Activated T-helper 2 cell treated with anti-CD3 and anti-CD28 coated beads, Interferon-gamma antibody, Interleukin-2, Interleukin-4, amounts not matched to agents 10 μg/mL and 5 μg/mL and 100 μg/mL, durations not matched to agents 14 hours and 24 hours and 36 hours (primary cell): ENCODE results near the gene POLR2F. TPM values are rescaled to one million over a fixed set of nuclear protein-coding genes. Genes with fewer than 3 reads are reported as not detected.

Experiments
- DNase-seq: peaks from one replicate; pipeline ENCODE4 v3.0.0; 2021; ENCODE audit warnings: low spot score
- H3K27ac Mint-ChIP-seq: one replicate; pipeline ENCODE4 v1.8.0; 2021; ENCODE audit warnings: mixed read lengths
- H3K27me3 Mint-ChIP-seq: one replicate; pipeline ENCODE4 v1.8.0; 2021; ENCODE audit warnings: low read depth, mixed read lengths
- H3K36me3 Mint-ChIP-seq: one replicate; pipeline ENCODE4 v1.8.0; 2021; ENCODE audit warnings: low read depth, mixed read lengths
- H3K4me1 Mint-ChIP-seq: one replicate; pipeline ENCODE4 v1.8.0; 2021; ENCODE audit warnings: low read depth, mixed read lengths
- H3K4me3 Mint-ChIP-seq: one replicate; pipeline ENCODE4 v1.8.0; 2021; ENCODE audit warnings: low read depth, mild to moderate bottlenecking, moderate library complexity, mixed read lengths
- H3K9me3 Mint-ChIP-seq: one replicate; pipeline ENCODE4 v1.8.0; 2021; ENCODE audit warnings: mixed read lengths
- intact Hi-C: fragments of 100-400 bp; cut with micrococcal nuclease; formaldehyde crosslinking; loops from one replicate; pipeline ENCODE4 v1.15.1; 2023
- total RNA-seq: library from RNA; stranded (reverse); gene quantifications from 2 replicates; pipeline ENCODE4 v1.2.3, GENCODE V29; 2022

Gene POLR2F
- total RNA-seq, 1 donor from 2014 or later, result 92.6 TPM

GRCh38 chr22:37995460-37995859 lies 42.0 kb downstream of the POLR2F start:
- H3K4me1 Mint-ChIP-seq, result no peaks in the 10 kb centered on the region
- no peaks in the 10 kb centered on the region for H3K9me3 Mint-ChIP-seq
- no peaks in the 10 kb centered on the region for H3K36me3 Mint-ChIP-seq
- H3K4me3 Mint-ChIP-seq, result no peak overlapping the region
- H3K27ac Mint-ChIP-seq, result no peak overlapping the region
- H3K27me3 Mint-ChIP-seq, result no peaks in the 10 kb centered on the region
- no peak for DNase-seq
- intact Hi-C loops, result no loop called here

- H3K36me3 Mint-ChIP-seq, result no peaks in the 10 kb centered on the region
- H3K4me3 Mint-ChIP-seq, result no peak overlapping the region
- DNase-seq, result no peak
- H3K4me1 Mint-ChIP-seq, result no peaks in the 10 kb centered on the region
- H3K27ac Mint-ChIP-seq, result no peak overlapping the region
- no peaks in the 10 kb centered on the region for H3K9me3 Mint-ChIP-seq
- no peaks in the 10 kb centered on the region for H3K27me3 Mint-ChIP-seq
- intact Hi-C loops, result no loop called here
Measured at GRCh38 chr22:37996079-37996478, 42.6 kb downstream of the POLR2F start.

DNA sequence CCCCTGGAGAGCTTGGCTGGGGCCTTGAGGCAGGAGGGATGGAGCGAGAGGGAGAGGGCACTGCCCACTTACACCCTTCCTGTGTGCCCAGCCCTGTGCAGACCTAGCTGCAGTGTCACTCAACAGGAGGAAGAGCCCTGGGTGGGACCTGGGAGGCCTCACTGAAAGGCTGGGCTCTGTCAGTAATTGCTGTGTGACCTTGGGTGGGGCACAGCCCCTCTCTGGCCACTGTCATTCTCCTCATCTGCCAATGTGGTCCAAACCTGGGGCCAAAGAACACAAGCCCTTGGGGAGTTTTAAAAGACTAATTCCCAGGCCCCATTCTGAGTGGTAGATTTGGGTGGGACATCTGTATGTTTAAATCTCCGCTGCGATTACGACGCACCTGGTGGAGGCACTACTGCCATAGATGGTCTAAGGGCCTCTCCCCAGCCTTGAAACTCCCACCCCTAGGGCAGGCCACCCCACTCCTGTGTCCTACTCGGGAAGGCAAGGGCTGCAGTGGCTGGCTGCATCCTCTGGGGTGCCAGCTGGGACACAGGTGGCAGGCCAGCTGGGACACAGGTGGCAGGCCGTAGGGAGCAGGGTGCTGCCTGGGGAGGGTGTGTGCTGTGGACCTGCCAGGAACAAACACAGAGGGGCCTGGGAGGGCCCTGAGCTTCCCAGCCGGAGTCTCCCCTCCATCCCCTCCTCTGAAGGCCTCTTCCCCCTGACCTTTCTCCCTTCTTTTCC lies 43.2 kb downstream of the POLR2F start:
- Mint-ChIP-seq H3K27ac (no peak overlapping the region), H3K4me1 (no peaks in the 10 kb centered on the region), H3K27me3 (no peaks in the 10 kb centered on the region), H3K9me3 (no peaks in the 10 kb centered on the region), H3K4me3 (no peak overlapping the region), H3K36me3 (no peaks in the 10 kb centered on the region)
- intact Hi-C loops, result no loop called here
- no peak for DNase-seq

- H3K9me3 Mint-ChIP-seq, result no peaks in the 10 kb centered on the region
- intact Hi-C loops, result no loop called here
- H3K27me3 Mint-ChIP-seq, result no peaks in the 10 kb centered on the region
- H3K36me3 Mint-ChIP-seq, result no peaks in the 10 kb centered on the region
- no peaks in the 10 kb centered on the region for H3K4me1 Mint-ChIP-seq
- no peak overlapping the region for H3K27ac Mint-ChIP-seq
- no peak overlapping the region for H3K4me3 Mint-ChIP-seq
- no peak for DNase-seq
Measured at GRCh38 chr22:37998543-37998942, 45.0 kb downstream of the POLR2F start.

GRCh38 chr22:37999236-37999635 lies 45.7 kb downstream of the POLR2F start:
- Mint-ChIP-seq H3K27ac (no peak overlapping the region), H3K9me3 (no peaks in the 10 kb centered on the region), H3K4me1 (no peaks in the 10 kb centered on the region), H3K36me3 (no peaks in the 10 kb centered on the region), H3K4me3 (no peak overlapping the region), H3K27me3 (no peaks in the 10 kb centered on the region)
- DNase-seq, result no peak
- intact Hi-C loops, result no loop called here

GRCh38 chr22:37999640-38000272 lies 46.3 kb downstream of the POLR2F start:
- intact Hi-C loops, result no loop called here
- H3K9me3 Mint-ChIP-seq, result no peaks in the 10 kb centered on the region
- no peaks in the 10 kb centered on the region for H3K27me3 Mint-ChIP-seq
- H3K4me3 Mint-ChIP-seq, result no peak overlapping the region
- H3K27ac Mint-ChIP-seq, result no peak overlapping the region
- no peaks in the 10 kb centered on the region for H3K4me1 Mint-ChIP-seq
- no peak for DNase-seq
- H3K36me3 Mint-ChIP-seq, result no peaks in the 10 kb centered on the region

GRCh38 chr22:38005943-38006342 lies 52.4 kb downstream of the POLR2F start:
- intact Hi-C loops, result no loop called here
- no peaks in the 10 kb centered on the region for H3K9me3 Mint-ChIP-seq
- no peaks in the 10 kb centered on the region for H3K36me3 Mint-ChIP-seq
- H3K4me3 Mint-ChIP-seq, result no peak overlapping the region
- DNase-seq, result no peak
- H3K27ac Mint-ChIP-seq, result no peak overlapping the region
- no peaks in the 10 kb centered on the region for H3K4me1 Mint-ChIP-seq
- no peaks in the 10 kb centered on the region for H3K27me3 Mint-ChIP-seq

- Mint-ChIP-seq H3K4me3 (no peak overlapping the region), H3K36me3 (no peaks in the 10 kb centered on the region), H3K9me3 (no peaks in the 10 kb centered on the region), H3K27me3 (no peaks in the 10 kb centered on the region), H3K4me1 (no peaks in the 10 kb centered on the region), H3K27ac (no peak overlapping the region)
- no peak for DNase-seq
- intact Hi-C loops, result no loop called here
Measured at GRCh38 chr22:38006906-38007305, 53.4 kb downstream of the POLR2F start.

DNA sequence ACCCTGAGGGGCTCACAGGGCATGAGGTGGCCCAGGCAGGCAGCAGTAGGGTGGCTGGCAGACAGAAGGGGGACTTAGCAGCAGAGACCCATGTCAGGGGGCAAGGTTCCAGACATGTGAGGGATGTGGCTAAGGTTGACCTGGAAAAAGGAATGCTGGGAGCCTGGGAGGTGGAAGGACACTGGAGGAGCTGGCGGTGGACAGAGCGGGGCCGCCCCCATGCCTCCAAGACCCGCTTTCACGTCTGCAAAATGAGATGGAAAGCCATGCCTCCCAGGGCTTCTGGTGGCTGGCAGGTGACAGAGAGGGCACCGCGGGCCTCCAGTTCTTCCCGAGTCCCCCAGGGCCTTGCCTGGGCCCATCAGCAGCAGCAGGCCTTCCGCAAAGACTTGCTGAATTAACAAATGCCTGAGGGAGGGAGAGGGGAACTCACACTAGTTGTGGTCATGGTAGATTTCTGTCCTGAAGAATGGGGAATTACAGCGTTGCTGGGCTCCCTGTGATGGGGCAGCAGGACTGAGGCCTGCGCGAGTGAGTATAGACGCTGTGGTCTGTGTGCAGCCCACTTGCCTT lies 53.9 kb downstream of the POLR2F start:
- intact Hi-C loops, result no loop called here
- DNase-seq, result no peak
- Mint-ChIP-seq H3K36me3 (no peaks in the 10 kb centered on the region), H3K4me1 (no peaks in the 10 kb centered on the region), H3K27me3 (no peaks in the 10 kb centered on the region), H3K27ac (no peak overlapping the region), H3K4me3 (no peak overlapping the region), H3K9me3 (no peaks in the 10 kb centered on the region)

DNA sequence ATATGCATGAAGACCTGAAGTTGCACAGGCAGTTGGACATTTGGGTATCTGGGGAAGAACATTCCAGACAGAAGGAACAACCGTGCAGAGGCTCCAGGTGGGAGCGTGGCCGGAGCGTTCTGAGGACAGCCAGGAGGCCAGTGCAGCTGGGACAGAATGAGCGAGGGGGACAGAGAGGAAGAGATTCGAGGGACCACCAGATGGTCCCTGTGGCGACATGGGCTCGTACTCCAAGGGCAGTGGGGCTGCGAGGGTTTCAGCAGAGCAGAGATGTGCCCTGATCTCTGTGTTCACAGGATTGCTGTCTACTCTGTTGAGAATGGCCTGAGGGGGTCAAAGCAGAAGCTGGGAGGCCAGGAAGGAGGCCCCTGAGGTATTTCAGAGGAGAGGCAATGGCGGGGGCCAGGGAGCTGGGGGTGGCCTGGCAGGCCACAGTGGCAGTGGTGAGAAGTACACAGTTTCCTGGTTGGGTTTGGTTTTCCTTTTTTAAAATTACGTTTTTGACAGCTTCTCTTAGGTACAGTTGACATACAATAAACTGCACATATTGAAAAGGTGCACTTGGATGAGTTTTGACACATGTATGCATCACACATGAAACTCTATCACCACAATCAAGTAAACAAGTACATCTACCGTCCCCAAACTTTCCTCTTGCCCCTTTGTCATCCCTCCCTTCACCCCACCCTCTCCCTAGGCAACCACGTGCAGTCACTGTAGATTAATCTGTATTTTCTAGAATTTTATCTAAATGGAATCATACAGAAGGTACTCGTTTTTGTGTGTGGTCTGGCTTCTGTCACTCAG lies 55.7 kb downstream of the POLR2F start:
- intact Hi-C loops, result no loop called here
- Mint-ChIP-seq H3K4me3 (no peak overlapping the region), H3K36me3 (no peaks in the 10 kb centered on the region), H3K27me3 (no peaks in the 10 kb centered on the region), H3K9me3 (no peaks in the 10 kb centered on the region), H3K27ac (no peak overlapping the region), H3K4me1 (no peaks in the 10 kb centered on the region)
- DNase-seq, result no peak

DNA sequence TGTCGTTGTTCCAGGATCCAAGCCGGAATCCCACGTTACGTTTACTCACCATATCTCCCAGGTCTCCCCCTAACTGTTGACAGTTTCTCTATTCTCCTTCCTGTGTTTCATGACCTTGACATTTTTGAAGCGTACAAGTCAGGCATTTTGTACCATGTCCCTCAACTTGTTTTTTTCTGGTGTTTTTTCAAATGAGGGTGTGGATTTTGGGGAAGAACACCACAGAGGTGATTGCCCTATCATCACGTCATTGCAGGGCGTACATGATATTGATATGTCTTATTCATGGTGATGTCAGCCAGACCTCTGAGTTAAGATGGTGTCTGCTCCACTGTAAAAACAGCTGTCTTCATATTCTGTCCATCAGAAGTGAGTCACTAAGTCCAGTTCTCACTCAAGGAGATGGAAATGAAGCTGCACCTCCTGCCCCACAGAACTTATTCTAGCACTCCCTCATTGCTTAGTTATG lies 59.1 kb downstream of the POLR2F start:
- H3K4me3 Mint-ChIP-seq, result no peak overlapping the region
- H3K9me3 Mint-ChIP-seq, result no peaks in the 10 kb centered on the region
- no peaks in the 10 kb centered on the region for H3K36me3 Mint-ChIP-seq
- no peak for DNase-seq
- no peaks in the 10 kb centered on the region for H3K27me3 Mint-ChIP-seq
- intact Hi-C loops, result no loop called here
- no peak overlapping the region for H3K27ac Mint-ChIP-seq
- no peaks in the 10 kb centered on the region for H3K4me1 Mint-ChIP-seq

DNA sequence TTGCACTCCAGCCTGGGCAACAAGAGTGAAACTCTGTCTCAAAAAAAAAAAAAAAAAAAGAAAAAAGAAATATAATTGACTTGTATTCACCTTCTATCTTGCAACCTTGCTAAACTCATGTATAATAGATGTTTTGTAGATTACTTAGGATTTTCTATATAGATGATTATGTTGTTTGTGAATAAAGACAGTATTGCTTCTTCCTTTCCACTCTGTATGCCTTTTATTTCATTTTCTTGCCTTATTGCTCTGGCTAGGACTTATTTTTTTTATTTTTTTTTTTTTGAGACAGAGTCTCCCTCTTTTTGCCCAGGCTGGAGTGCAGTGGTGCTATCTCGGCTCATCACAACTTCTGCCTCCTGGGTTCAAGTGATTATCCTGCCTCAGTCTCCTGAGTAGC lies 60.6 kb downstream of the POLR2F start:
- no peak for DNase-seq
- Mint-ChIP-seq H3K27ac (no peak overlapping the region), H3K27me3 (no peaks in the 10 kb centered on the region), H3K9me3 (no peaks in the 10 kb centered on the region), H3K36me3 (no peaks in the 10 kb centered on the region), H3K4me1 (no peaks in the 10 kb centered on the region), H3K4me3 (no peak overlapping the region)
- intact Hi-C loops, result no loop called here
